ENCODE results near the gene GABARAP. TPM values are rescaled to one million over a fixed set of nuclear protein-coding genes. Genes with fewer than 3 reads are reported as not detected.

GABARAP gene
- total and polyA plus RNA-seq, 10 of the 15 experiments (the other 5 are each of a cell fraction or from before 2014, with no cell fraction given): 134 to 613 (median 285) TPM

- TF ChIP-seq, protein P1, sequence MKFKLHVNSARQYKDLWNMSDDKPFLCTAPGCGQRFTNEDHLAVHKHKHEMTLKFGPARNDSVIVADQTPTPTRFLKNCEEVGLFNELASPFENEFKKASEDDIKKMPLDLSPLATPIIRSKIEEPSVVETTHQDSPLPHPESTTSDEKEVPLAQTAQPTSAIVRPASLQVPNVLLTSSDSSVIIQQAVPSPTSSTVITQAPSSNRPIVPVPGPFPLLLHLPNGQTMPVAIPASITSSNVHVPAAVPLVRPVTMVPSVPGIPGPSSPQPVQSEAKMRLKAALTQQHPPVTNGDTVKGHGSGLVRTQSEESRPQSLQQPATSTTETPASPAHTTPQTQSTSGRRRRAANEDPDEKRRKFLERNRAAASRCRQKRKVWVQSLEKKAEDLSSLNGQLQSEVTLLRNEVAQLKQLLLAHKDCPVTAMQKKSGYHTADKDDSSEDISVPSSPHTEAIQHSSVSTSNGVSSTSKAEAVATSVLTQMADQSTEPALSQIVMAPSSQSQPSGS (IDR thresholded peaks at IDR 0.05; ENCODE audit: low read length): no peak
- TF ChIP-seq GABPA (IDR thresholded peaks at IDR 0.05; ENCODE audit: low read depth) (peak; percentile 72; the same call in 1 of the 2 replicates), KAT2A (conservative IDR thresholded peaks at IDR 0.05; ENCODE audit: control insufficient read depth, low read depth, low read length) (no peak), TBL1XR1 (IDR thresholded peaks at IDR 0.05; ENCODE audit: low read depth, low read length) (no peak; the same call in 1 of the 2 replicates), CBX3 (IDR thresholded peaks at IDR 0.05; ENCODE audit: borderline replicate concordance, low read depth) (no peak), RB1 (IDR thresholded peaks at IDR 0.05; ENCODE audit: borderline replicate concordance) (peak; percentile 65; the same call in 1 of the 2 replicates), FOS (IDR thresholded peaks at IDR 0.05; ENCODE audit: borderline replicate concordance, extremely low read depth, insufficient read length) (no peak), NR2C1 (IDR thresholded peaks at IDR 0.05) (no peak), MTA3 (IDR thresholded peaks at IDR 0.05; ENCODE audit: borderline replicate concordance, low read length) (no peak), HDAC6 (IDR thresholded peaks at IDR 0.05; ENCODE audit: unreplicated experiment) (no peak), POLR2AphosphoS5 (IDR thresholded peaks at IDR 0.05; ENCODE audit: low read length) (no peak), ZNF384 (IDR thresholded peaks at IDR 0.05; ENCODE audit: borderline replicate concordance, low read depth, low read length) (no peak)
Measured at GRCh38 chr17:7204828-7205461, 37.3 kb downstream of the GABARAP start (continued).

GRCh38 chr17:7204336-7204735 is 37.9 kb downstream of the GABARAP start:
- H3K27me3 ChIP-seq (replicated peaks in 1 of 2; ENCODE audit: control insufficient read depth in 2 of 2, insufficient read depth in 2 of 2, low read length in 1 of 2): no peaks in the 10 kb centered on the region
- BruUV-seq (replicated peaks): no TSS peak
- CTCF ChIA-PET: no interaction called here
- WGBS (ENCODE audit: insufficient coverage, insufficient replicate concordance, low lambda C conversion rate, missing lambda C conversion rate): 84% methylated on average over 14 of the region's 15 CpGs
- in situ Hi-C loops (cut with MboI): no loop called here
- H4K20me1 ChIP-seq (ENCODE audit: control insufficient read depth, insufficient read depth): no peaks in the 10 kb centered on the region
- FAIRE-seq (no peak), DNase-seq (ENCODE audit: low read depth, low spot score) (no peak), ATAC-seq (peak; percentile 5; the same call in 2 of the 3 replicates)
- no peaks in the 10 kb centered on the region for H3K79me2 ChIP-seq (ENCODE audit: control insufficient read depth, insufficient read depth, low read length)
- no peaks in the 10 kb centered on the region for H3K9me3 ChIP-seq (replicated peaks; ENCODE audit: control insufficient read depth, insufficient read depth, low read length)
- no peak overlapping the region for H3K27ac ChIP-seq (ENCODE audit: control insufficient read depth, insufficient read depth)
- POLR2A ChIA-PET: interaction anchor here (0.6 kb wide), 1 partner anchor 59 kb away, joined by 6 read pairs; no protein-coding TSS in a partner anchor
- RAD21 ChIA-PET (ENCODE audit: unreplicated experiment): no interaction called here
- H3K4me3 ChIP-seq: peak overlapping the region; percentile 68
- intact Hi-C loops (cut with micrococcal nuclease; ENCODE audit: unreplicated experiment): no loop called here
- no peaks in the 10 kb centered on the region for H3K36me3 ChIP-seq (ENCODE audit: control insufficient read depth in 2 of 2, insufficient read depth in 2 of 2, low read length in 1 of 2)
- peak overlapping the region; percentile 88 for H3K4me2 ChIP-seq (ENCODE audit: control insufficient read depth, insufficient read depth)
- H2AFZ ChIP-seq (ENCODE audit: control insufficient read depth, low read depth, low read length): no peak overlapping the region
- H3K4me1 ChIP-seq (ENCODE audit: control insufficient read depth, insufficient read depth, low read length): peaks cover 6% of the 10 kb centered on the region; the same call in 1 of the 2 replicates
- TF ChIP-seq ZNF207 (IDR thresholded peaks at IDR 0.05; ENCODE audit: borderline replicate concordance): no peak
- peak; percentile 62 for TF ChIP-seq BCL3 (IDR thresholded peaks at IDR 0.05; ENCODE audit: borderline replicate concordance, insufficient read depth, low read depth, low read length, poor library complexity, severe bottlenecking)
- TF ChIP-seq, protein P2, sequence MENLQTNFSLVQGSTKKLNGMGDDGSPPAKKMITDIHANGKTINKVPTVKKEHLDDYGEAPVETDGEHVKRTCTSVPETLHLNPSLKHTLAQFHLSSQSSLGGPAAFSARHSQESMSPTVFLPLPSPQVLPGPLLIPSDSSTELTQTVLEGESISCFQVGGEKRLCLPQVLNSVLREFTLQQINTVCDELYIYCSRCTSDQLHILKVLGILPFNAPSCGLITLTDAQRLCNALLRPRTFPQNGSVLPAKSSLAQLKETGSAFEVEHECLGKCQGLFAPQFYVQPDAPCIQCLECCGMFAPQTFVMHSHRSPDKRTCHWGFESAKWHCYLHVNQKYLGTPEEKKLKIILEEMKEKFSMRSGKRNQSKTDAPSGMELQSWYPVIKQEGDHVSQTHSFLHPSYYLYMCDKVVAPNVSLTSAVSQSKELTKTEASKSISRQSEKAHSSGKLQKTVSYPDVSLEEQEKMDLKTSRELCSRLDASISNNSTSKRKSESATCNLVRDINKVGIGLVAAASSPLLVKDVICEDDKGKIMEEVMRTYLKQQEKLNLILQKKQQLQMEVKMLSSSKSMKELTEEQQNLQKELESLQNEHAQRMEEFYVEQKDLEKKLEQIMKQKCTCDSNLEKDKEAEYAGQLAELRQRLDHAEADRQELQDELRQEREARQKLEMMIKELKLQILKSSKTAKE (IDR thresholded peaks at IDR 0.05; ENCODE audit: low read depth, poor library complexity, severe bottlenecking): no peak
- H3K9ac ChIP-seq (ENCODE audit: control insufficient read depth, insufficient read depth, low read length): no peak overlapping the region
- SMC1A ChIA-PET (ENCODE audit: uncharacterized antibody, unreplicated experiment): no interaction called here

Data from GM12878 (cell line).